GM23338 (cell line): ENCODE data around the gene PDE4D. TPM values are rescaled to one million over a fixed set of nuclear protein-coding genes. Genes with fewer than 3 reads are reported as not detected.

Experiments
- ATAC-seq: fragments of 200-7000 bp; cut with Tn5 transposase; 3 replicates; pipeline ENCODE4 v1.9.1; 2020
- DNase-seq: peaks from one replicate; pipeline ENCODE4 v3.0.0-alpha.2; 2015; ENCODE audit warnings: low spot score
- H2AFZ ChIP-seq: fragments of 200-600 bp; sonication (generic); 2 replicates; pipeline ENCODE4 v1.8.0; 2016; ENCODE audit warnings: antibody characterized with exemption, mild to moderate bottlenecking, moderate library complexity
- H3F3A ChIP-seq: fragments of 200-600 bp; sonication (generic); replicated peaks from 2 replicates; pipeline ENCODE4 v1.8.0; 2017; ENCODE audit warnings: antibody characterized with exemption, mixed run types, low read depth
- H3K27ac ChIP-seq: fragments of 200-600 bp; sonication (generic); 2 replicates; pipeline ENCODE4 v1.6.1; 2016; ENCODE audit warnings: low read depth
- H3K27me3 ChIP-seq: fragments of 200-600 bp; sonication (generic); 2 replicates; pipeline ENCODE4 v1.8.0; 2016; ENCODE audit warnings: mild to moderate bottlenecking, mixed run types, moderate library complexity; ENCODE audit not compliant: insufficient read depth
- H3K36me3 ChIP-seq: fragments of 200-600 bp; sonication (generic); 2 replicates; pipeline ENCODE4 v1.8.0; 2016; ENCODE audit warnings: mild to moderate bottlenecking; ENCODE audit not compliant: insufficient read depth
- H3K4me1 ChIP-seq: fragments of 200-600 bp; sonication (generic); 2 replicates; pipeline ENCODE4 v1.8.0; 2016; ENCODE audit warnings: mild to moderate bottlenecking, moderate library complexity; ENCODE audit not compliant: insufficient read depth
- H3K4me2 ChIP-seq: fragments of 200-600 bp; sonication (generic); 2 replicates; pipeline ENCODE4 v1.7.1; 2017; ENCODE audit warnings: mixed run types
- H3K4me3 ChIP-seq: fragments of 200-600 bp; sonication (generic); 2 replicates; pipeline ENCODE4 v1.6.1; 2016; ENCODE audit warnings: mixed run types
- H3K79me2 ChIP-seq: fragments of 200-600 bp; sonication (generic); replicated peaks from 2 replicates; pipeline ENCODE4 v1.8.0; 2017; ENCODE audit warnings: mild to moderate bottlenecking; ENCODE audit not compliant: insufficient read depth
- H3K9me2 ChIP-seq: fragments of 200-600 bp; sonication (generic); 2 replicates; pipeline ENCODE4 v1.8.0; 2017; ENCODE audit not compliant: insufficient read depth
- H4K20me1 ChIP-seq: fragments of 200-600 bp; sonication (generic); replicated peaks from 2 replicates; pipeline ENCODE4 v1.8.0; 2017; ENCODE audit warnings: mild to moderate bottlenecking; ENCODE audit not compliant: insufficient read depth
- H3K27ac Mint-ChIP-seq: 2 replicates; pipeline ENCODE4 v1.8.0; 2020; ENCODE audit warnings: inconsistent platforms, mild to moderate bottlenecking, moderate library complexity, mixed read lengths
- H3K27me3 Mint-ChIP-seq: 3 replicates; pipeline ENCODE4 v1.8.0; 2022; ENCODE audit warnings: low read depth, mild to moderate bottlenecking, moderate library complexity, mixed read lengths, inconsistent platforms; ENCODE audit not compliant: insufficient read depth, poor library complexity
- H3K36me3 Mint-ChIP-seq: 3 replicates; pipeline ENCODE4 v1.8.0; 2021; ENCODE audit warnings: low read depth, mild to moderate bottlenecking, inconsistent platforms, moderate library complexity, mixed read lengths
- H3K4me1 Mint-ChIP-seq: 3 replicates; pipeline ENCODE4 v1.8.0; 2020; ENCODE audit warnings: mild to moderate bottlenecking, inconsistent platforms, mixed read lengths
- H3K4me3 Mint-ChIP-seq: 3 replicates; pipeline ENCODE4 v1.8.0; 2021; ENCODE audit warnings: moderate library complexity, mild to moderate bottlenecking, inconsistent platforms, mixed read lengths
- H3K9me3 Mint-ChIP-seq: 3 replicates; pipeline ENCODE4 v1.8.0; 2020; ENCODE audit warnings: moderate library complexity, mild to moderate bottlenecking, inconsistent platforms, mixed read lengths
- CREB1 ChIP-seq: fragments of 250-450 bp; sonication (Bioruptor Pico); IDR thresholded peaks from 2 replicates; pipeline ENCODE4 v1.5.0; 2020; ENCODE audit warnings: low read depth, mild to moderate bottlenecking, moderate library complexity
- EZH2 ChIP-seq: fragments of 200-600 bp; sonication (generic); IDR thresholded peaks from one replicate; pipeline ENCODE4 v1.8.0; 2017; ENCODE audit warnings: antibody characterized with exemption, mild to moderate bottlenecking, low read depth; ENCODE audit not compliant: unreplicated experiment
- EZH2phosphoT487 ChIP-seq: fragments of 200-600 bp; sonication (generic); IDR thresholded peaks from one replicate; pipeline ENCODE4 v1.8.1; 2018; ENCODE audit warnings: antibody characterized with exemption; ENCODE audit not compliant: unreplicated experiment
- JUNB ChIP-seq: IDR thresholded peaks from one replicate; pipeline ENCODE4 v1.6.1; 2016; ENCODE audit warnings: antibody characterized with exemption; ENCODE audit not compliant: unreplicated experiment
- NANOG ChIP-seq: IDR thresholded peaks from 2 replicates; pipeline ENCODE4 v1.6.1; 2016; ENCODE audit warnings: antibody characterized with exemption, borderline replicate concordance
- POLR2AphosphoS5 ChIP-seq: IDR thresholded peaks from 2 replicates; pipeline ENCODE4 v1.6.1; 2016; ENCODE audit warnings: antibody characterized with exemption, low read depth
- STAT1 ChIP-seq: IDR thresholded peaks from one replicate; pipeline ENCODE4 v1.6.1; 2016; ENCODE audit warnings: antibody characterized with exemption; ENCODE audit not compliant: unreplicated experiment
- polyA plus RNA-seq: library from polyadenylated mRNA; unstranded; fragments of >200 nt; fragmentation: Nextera tagmentation; extraction: Ambion mirVana; gene quantifications from 2 replicates; pipeline ENCODE4 v1.2.1, GENCODE V29; 2016
- total RNA-seq: library from RNA; depleted of rRNA; stranded (reverse); fragments of >200 nt; shearing (Covaris generic); gene quantifications from 2 replicates; pipeline ENCODE4 v1.2.3, GENCODE V29; 2014
- TF ChIP-seq, protein P1 (sequence below): IDR thresholded peaks from 2 replicates; pipeline ENCODE4 v1.6.1; 2016; ENCODE audit warnings: antibody characterized with exemption
- TF ChIP-seq, protein P2 (sequence below): fragments of 250-450 bp; sonication (Bioruptor Pico); IDR thresholded peaks from 2 replicates; pipeline ENCODE4 v1.5.0; 2020; ENCODE audit warnings: mild to moderate bottlenecking, moderate library complexity
- TF ChIP-seq, protein P3 (sequence below), 2 experiments: fragments of 200-600 bp in 1 of 2; sonication (generic) in 1 of 2; conservative IDR thresholded peaks; 2 replicates each; pipeline versions ENCODE4 v1.5.1 to v1.6.1; 2016 to 2017; ENCODE audit warnings: antibody characterized with exemption in 2 of 2, low read depth in 2 of 2, mild to moderate bottlenecking in 2 of 2, moderate library complexity in 1 of 2

Gene PDE4D
- total and polyA plus RNA-seq, 2 experiments from 2014 or later, result 2.1 to 4.7 TPM

DNA sequence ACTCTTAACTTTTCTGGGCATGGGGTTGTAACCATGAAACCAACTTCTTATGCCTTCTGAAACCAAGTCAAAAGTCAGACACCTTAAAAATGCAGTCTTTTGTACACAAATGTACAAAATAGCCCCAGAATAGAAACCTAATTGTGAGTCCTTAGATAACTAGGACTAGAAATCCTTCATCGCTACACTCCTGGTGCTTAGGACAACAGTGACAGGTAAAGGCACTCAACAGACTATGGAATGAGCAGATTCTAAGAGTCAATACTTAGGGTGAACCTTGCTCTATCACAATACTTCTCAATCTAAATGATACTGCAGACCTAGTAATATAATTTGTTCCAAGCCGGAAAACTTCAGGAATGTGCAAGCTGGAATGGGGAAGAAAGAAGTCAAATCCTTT, 163.7 kb downstream of the PDE4D start:
- no peaks in the 10 kb centered on the region for H3F3A ChIP-seq
- H3K4me3 Mint-ChIP-seq, result no peak overlapping the region
- no peak overlapping the region for H3K27ac Mint-ChIP-seq
- ATAC-seq (no peak), DNase-seq (no peak)
- no peak overlapping the region for H3K27ac ChIP-seq
- no peaks in the 10 kb centered on the region for H3K36me3 Mint-ChIP-seq
- no peak overlapping the region for H3K4me3 ChIP-seq
- H3K27me3 Mint-ChIP-seq, result no peaks in the 10 kb centered on the region
- peaks cover 9% of the 10 kb centered on the region; the same call in 1 of the 2 replicates for H3K4me1 ChIP-seq
- H3K27me3 ChIP-seq, result no peaks in the 10 kb centered on the region
- no peak overlapping the region for H2AFZ ChIP-seq
- no peak for TF ChIP-seq POLR2AphosphoS5
- TF ChIP-seq, protein P1, sequence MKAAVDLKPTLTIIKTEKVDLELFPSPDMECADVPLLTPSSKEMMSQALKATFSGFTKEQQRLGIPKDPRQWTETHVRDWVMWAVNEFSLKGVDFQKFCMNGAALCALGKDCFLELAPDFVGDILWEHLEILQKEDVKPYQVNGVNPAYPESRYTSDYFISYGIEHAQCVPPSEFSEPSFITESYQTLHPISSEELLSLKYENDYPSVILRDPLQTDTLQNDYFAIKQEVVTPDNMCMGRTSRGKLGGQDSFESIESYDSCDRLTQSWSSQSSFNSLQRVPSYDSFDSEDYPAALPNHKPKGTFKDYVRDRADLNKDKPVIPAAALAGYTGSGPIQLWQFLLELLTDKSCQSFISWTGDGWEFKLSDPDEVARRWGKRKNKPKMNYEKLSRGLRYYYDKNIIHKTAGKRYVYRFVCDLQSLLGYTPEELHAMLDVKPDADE, result no peak
- TF ChIP-seq, protein P2, sequence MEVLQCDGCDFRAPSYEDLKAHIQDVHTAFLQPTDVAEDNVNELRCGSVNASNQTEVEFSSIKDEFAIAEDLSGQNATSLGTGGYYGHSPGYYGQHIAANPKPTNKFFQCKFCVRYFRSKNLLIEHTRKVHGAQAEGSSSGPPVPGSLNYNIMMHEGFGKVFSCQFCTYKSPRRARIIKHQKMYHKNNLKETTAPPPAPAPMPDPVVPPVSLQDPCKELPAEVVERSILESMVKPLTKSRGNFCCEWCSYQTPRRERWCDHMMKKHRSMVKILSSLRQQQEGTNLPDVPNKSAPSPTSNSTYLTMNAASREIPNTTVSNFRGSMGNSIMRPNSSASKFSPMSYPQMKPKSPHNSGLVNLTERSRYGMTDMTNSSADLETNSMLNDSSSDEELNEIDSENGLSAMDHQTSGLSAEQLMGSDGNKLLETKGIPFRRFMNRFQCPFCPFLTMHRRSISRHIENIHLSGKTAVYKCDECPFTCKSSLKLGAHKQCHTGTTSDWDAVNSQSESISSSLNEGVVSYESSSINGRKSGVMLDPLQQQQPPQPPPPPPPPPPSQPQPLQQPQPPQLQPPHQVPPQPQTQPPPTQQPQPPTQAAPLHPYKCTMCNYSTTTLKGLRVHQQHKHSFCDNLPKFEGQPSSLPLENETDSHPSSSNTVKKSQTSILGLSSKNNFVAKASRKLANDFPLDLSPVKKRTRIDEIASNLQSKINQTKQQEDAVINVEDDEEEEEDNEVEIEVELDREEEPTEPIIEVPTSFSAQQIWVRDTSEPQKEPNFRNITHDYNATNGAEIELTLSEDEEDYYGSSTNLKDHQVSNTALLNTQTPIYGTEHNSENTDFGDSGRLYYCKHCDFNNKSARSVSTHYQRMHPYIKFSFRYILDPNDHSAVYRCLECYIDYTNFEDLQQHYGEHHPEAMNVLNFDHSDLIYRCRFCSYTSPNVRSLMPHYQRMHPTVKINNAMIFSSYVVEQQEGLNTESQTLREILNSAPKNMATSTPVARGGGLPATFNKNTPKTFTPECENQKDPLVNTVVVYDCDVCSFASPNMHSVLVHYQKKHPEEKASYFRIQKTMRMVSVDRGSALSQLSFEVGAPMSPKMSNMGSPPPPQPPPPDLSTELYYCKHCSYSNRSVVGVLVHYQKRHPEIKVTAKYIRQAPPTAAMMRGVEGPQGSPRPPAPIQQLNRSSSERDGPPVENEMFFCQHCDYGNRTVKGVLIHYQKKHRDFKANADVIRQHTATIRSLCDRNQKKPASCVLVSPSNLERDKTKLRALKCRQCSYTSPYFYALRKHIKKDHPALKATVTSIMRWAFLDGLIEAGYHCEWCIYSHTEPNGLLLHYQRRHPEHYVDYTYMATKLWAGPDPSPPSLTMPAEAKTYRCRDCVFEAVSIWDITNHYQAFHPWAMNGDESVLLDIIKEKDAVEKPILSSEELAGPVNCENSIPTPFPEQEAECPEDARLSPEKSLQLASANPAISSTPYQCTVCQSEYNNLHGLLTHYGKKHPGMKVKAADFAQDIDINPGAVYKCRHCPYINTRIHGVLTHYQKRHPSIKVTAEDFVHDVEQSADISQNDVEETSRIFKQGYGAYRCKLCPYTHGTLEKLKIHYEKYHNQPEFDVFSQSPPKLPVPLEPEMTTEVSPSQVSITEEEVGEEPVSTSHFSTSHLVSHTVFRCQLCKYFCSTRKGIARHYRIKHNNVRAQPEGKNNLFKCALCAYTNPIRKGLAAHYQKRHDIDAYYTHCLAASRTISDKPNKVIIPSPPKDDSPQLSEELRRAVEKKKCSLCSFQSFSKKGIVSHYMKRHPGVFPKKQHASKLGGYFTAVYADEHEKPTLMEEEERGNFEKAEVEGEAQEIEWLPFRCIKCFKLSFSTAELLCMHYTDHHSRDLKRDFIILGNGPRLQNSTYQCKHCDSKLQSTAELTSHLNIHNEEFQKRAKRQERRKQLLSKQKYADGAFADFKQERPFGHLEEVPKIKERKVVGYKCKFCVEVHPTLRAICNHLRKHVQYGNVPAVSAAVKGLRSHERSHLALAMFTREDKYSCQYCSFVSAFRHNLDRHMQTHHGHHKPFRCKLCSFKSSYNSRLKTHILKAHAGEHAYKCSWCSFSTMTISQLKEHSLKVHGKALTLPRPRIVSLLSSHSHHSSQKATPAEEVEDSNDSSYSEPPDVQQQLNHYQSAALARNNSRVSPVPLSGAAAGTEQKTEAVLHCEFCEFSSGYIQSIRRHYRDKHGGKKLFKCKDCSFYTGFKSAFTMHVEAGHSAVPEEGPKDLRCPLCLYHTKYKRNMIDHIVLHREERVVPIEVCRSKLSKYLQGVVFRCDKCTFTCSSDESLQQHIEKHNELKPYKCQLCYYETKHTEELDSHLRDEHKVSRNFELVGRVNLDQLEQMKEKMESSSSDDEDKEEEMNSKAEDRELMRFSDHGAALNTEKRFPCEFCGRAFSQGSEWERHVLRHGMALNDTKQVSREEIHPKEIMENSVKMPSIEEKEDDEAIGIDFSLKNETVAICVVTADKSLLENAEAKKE (CRISPR knock-in tag), result no peak
- TF ChIP-seq JUNB, result no peak
- TF ChIP-seq, protein P3, sequence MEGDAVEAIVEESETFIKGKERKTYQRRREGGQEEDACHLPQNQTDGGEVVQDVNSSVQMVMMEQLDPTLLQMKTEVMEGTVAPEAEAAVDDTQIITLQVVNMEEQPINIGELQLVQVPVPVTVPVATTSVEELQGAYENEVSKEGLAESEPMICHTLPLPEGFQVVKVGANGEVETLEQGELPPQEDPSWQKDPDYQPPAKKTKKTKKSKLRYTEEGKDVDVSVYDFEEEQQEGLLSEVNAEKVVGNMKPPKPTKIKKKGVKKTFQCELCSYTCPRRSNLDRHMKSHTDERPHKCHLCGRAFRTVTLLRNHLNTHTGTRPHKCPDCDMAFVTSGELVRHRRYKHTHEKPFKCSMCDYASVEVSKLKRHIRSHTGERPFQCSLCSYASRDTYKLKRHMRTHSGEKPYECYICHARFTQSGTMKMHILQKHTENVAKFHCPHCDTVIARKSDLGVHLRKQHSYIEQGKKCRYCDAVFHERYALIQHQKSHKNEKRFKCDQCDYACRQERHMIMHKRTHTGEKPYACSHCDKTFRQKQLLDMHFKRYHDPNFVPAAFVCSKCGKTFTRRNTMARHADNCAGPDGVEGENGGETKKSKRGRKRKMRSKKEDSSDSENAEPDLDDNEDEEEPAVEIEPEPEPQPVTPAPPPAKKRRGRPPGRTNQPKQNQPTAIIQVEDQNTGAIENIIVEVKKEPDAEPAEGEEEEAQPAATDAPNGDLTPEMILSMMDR (conservative IDR thresholded peaks at IDR 0.05; ENCODE audit: low read depth in 2 of 2), result no peak
- TF ChIP-seq CREB1 (CRISPR knock-in tag), result no peak
- TF ChIP-seq EZH2phosphoT487, result no peak
- no peak for TF ChIP-seq EZH2
- TF ChIP-seq STAT1, result no peak
- TF ChIP-seq NANOG, result no peak
- H4K20me1 ChIP-seq, result no peaks in the 10 kb centered on the region
- H3K36me3 ChIP-seq, result no peaks in the 10 kb centered on the region
- H3K9me2 ChIP-seq, result no peaks in the 10 kb centered on the region
- H3K4me1 Mint-ChIP-seq, result peaks cover 10% of the 10 kb centered on the region
- no peak overlapping the region for H3K4me2 ChIP-seq
- H3K79me2 ChIP-seq, result no peaks in the 10 kb centered on the region
- H3K9me3 Mint-ChIP-seq, result no peaks in the 10 kb centered on the region
